T follicular helper cell (primary cell): ENCODE measurements around the gene PARN.
A peak's percentile ranks its signal among the peaks of the same experiment; 100 is the strongest.
"Not testable (repeated sequence)": the region's sequence is repeated elsewhere in the genome, so short reads cannot be mapped to it uniquely, and the experiment has no call there.

Source experiments
- DNase-seq: peaks from one replicate; pipeline ENCODE4 v3.0.0-alpha.2; 2020; ENCODE audit warnings: low read depth

Gene PARN

GRCh38 chr16:14632693-14633569, 2.9 kb upstream of the PARN start, which contains the start of gene BFAR:
Gene BFAR (plus strand): TSS chr16:14632951. CDS start chr16:14644347, 11,396 bp downstream.
- peak; percentile 98 for DNase-seq

GRCh38 chr16:14630620-14631330, 715 bp upstream of the PARN start:
- not testable (repeated sequence) for DNase-seq

GRCh38 chr16:14629612-14629918, 495 bp downstream of the PARN start:
- DNase-seq: no peak

GRCh38 chr16:14628806-14629611, 1.1 kb downstream of the PARN start:
- no peak for DNase-seq

GRCh38 chr16:14627078-14627477, 3.0 kb downstream of the PARN start:
- DNase-seq: no peak

GRCh38 chr16:14618566-14618965, 11.5 kb downstream of the PARN start:
- DNase-seq: no peak

GRCh38 chr16:14616280-14616679, 13.8 kb downstream of the PARN start:
- DNase-seq: no peak

- no peak for DNase-seq
Measured at GRCh38 chr16:14613991-14614390, 16.1 kb downstream of the PARN start.

GRCh38 chr16:14611660-14612059, 18.4 kb downstream of the PARN start:
- no peak for DNase-seq

GRCh38 chr16:14609716-14610115, 20.3 kb downstream of the PARN start:
- no peak for DNase-seq

GRCh38 chr16:14608604-14609003, 21.5 kb downstream of the PARN start:
- no peak for DNase-seq

- DNase-seq: no peak
Measured at GRCh38 chr16:14608111-14608566, 21.9 kb downstream of the PARN start.

- no peak for DNase-seq
Measured at GRCh38 chr16:14606102-14606501, 24.0 kb downstream of the PARN start.

- DNase-seq: no peak
Measured at GRCh38 chr16:14602443-14602963, 27.6 kb downstream of the PARN start.

- DNase-seq: no peak
Measured at GRCh38 chr16:14600164-14600563, 29.9 kb downstream of the PARN start.

- no peak for DNase-seq
Measured at GRCh38 chr16:14586637-14587305, 43.3 kb downstream of the PARN start.

GRCh38 chr16:14585287-14585686, 44.8 kb downstream of the PARN start:
- no peak for DNase-seq

- not testable (repeated sequence) for DNase-seq
Measured at GRCh38 chr16:14580926-14581325, 49.1 kb downstream of the PARN start.

GRCh38 chr16:14579266-14579665, 50.8 kb downstream of the PARN start:
- DNase-seq: no peak

- no peak for DNase-seq
Measured at GRCh38 chr16:14576532-14576931, 53.5 kb downstream of the PARN start.

GRCh38 chr16:14576069-14576468, 54.0 kb downstream of the PARN start:
- no peak for DNase-seq
